GM18907 (cell line): ENCODE data around the gene SECISBP2.
"Not testable (repeated sequence)": the region's sequence is repeated elsewhere in the genome, so short reads cannot be mapped to it uniquely, and the experiment has no call there.

ENCODE experiments used
- ATAC-seq: cut with Tn5 transposase; IDR thresholded peaks from one replicate; pipeline ENCODE4 v1.9.1; 2021; ENCODE audit warnings: mild to moderate bottlenecking, moderate library complexity; ENCODE audit not compliant: unreplicated experiment

The SECISBP2 gene

DNA sequence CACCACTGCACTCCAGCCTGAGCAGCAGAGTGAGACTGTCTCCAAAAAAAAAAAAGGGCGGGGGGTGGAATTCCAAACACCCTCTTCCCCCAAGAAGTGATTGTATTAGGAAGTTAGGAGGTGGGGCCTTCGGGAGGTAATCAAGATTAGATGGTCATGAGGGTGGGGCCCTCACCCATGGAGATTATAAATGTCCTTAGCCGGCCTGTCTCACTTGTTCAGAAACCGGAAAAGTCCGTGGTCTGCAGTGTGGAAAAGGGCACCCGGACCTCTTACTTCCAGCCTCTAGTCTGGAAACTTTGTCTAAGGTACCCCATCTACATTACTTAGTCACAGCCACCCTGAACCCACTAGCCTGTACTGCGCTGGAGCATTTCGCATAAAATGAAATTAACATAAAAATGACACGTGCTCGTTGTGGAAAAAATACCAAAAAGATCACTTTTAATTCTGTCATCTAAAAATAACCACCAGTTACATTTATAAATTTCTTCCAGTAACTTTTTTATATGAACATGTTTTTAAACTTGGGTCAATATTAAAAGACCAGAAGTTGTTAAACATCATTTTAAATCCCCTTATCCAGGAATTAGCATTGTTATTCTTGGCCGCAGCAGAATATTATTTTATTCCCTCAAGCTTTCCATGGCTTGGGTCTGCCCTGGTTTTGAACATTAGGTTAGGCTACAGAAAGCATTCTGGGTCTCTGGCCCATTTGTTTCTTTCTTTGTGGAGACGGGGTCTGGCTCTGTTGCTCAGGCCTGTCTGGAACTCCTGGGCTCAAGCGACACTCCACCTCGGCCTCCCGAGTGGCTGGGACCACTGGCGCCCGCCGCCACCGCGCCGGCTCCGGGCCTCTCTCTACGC lies 8.5 kb upstream of the SECISBP2 start:
- no peak for ATAC-seq

- ATAC-seq, result peak; percentile 94
Measured at GRCh38 chr9:89310475-89311345, 7.6 kb upstream of the SECISBP2 start, which contains the start of gene CKS2. Gene CKS2 (plus strand): TSS chr9:89311195. CDS start chr9:89311293, 98 bp downstream.

DNA sequence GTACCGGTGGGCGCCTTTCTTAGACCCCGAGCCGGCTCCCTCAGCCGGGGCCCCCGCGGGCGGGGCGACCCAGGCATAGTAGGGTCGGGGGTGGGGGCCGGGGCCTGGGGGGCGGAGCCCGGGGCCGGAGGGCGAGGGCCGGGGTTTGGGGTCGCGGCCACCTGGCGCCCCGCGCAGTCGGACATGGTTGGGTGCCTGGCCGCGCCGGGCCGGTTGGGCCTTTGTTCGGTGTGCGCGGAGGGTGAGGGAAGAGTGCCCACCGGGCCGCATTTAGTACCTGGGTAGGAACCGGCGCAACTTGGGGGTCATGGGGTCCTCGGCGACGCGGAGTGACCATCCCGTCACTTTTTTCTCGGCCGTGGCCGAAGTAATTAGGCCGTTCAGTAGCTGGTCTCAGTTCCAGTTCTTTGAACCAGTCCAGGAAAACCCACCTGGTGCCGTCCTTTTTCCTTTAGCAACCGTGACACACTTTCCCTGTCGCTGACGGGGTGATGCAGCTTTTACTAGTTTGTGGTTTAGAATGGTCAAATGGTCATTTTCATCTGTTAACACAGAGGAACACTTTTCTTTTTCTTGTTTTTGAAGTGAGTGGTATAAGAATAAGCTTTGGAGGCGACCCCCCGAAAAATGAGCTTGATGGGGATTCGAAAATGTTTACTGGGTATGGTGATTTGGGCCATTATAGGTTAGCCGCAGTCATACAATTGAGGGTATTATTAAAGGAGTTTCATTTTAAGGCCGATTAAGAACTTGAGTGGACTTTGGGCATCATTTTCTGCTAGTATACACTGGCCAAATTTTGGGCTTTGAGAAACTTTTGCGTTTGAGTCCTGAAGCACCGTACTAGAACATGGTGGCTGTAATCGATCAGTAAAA lies 6.7 kb upstream of the SECISBP2 start:
- no peak for ATAC-seq

GRCh38 chr9:89312222-89312571 lies 6.1 kb upstream of the SECISBP2 start:
- ATAC-seq, result no peak

GRCh38 chr9:89313842-89314241 lies 4.5 kb upstream of the SECISBP2 start:
- no peak for ATAC-seq

DNA sequence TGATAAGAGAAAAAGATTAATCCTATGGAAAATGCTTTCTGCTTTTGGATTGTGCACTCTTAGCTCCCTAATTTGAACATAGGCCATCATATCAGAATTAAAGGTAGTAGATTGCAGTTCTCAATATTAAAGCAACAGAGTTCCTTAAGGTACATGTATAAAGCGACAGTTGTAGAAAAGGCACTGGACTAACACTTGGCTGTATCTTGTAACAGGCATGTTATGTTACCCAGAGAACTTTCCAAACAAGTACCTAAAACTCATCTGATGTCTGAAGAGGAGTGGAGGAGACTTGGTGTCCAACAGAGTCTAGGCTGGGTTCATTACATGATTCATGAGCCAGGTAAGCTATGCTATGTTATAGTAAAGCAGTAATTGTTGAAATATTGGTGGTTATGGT lies 3.3 kb upstream of the SECISBP2 start:
- ATAC-seq, result no peak

DNA sequence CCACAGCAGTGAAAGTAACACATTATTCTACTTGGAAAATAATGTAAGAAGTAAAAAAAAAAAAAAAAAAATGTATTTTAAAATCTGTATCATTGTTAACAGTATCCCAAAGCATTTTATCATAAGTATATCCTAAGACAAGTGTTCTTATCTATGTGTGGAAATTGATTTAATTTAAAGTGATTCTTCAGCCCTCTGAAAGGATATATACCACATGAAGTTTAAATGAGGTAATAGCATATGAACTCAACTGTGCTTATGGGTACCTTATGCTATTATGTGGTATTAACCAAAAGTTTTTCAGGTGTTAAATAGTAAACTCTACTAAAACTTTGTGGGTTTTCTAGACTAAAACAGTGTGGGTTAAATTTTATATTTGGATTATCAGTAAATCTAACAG lies 2.8 kb upstream of the SECISBP2 start:
- ATAC-seq, result no peak

DNA sequence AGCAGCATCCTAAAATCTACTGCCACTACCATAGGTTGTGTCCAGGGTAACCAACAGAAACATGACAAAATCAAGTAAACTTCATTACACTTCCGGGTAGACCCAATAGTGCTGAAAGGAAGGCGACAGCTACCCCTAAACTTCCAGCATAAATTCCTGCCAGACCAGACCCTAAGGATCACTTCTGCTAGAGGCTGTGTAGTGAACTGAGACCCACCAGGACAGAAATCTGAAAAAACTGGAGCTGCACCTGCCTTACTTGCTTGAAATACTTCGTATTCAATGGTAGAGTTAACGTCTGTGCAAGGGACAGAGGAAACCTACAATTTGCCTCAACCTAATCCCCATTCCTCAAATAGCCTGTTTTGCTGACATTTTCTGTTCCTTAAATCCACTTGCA lies 1.0 kb upstream of the SECISBP2 start:
- no peak for ATAC-seq

DNA sequence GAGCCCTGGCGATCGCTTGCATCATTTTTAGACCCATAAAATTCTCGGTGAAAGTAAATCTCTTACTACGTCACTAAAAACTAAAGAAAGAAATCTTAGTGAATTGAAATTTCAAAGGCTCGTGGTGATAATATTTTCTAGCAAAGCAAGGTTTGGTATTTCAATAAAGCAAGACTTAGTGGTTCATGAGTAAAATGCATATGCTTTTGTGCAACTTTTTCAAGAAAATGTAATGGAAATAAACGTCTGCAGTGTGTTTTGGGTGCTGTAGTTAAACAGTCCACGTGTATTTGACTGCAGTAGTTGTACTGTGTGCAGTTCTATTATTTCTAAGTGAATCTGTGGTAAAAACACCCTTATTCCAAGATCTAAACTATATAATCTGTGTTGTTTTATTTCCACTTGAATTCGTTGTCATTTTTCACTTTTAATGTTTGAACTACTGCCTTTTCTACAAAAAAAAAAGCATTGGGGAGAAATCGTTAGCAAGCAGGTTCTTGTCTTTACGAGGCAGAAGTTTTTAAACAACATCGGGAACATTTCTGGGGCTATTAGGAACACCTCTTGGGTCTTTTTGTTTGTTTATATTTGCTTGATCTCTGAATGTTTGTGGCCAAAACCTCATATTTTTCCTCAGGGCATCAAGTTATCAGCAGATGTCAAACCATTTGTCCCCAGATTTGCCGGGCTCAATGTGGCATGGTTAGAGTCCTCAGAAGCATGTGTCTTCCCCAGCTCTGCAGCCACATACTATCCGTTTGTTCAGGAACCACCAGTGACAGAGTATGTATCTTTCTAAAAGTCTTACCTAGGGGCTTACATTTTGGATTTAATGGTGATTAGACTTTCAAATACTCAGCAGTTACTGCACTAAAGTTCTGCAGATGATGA lies 960 bp downstream of the SECISBP2 start:
- no peak for ATAC-seq

- no peak for ATAC-seq
Measured at GRCh38 chr9:89323390-89323789, 5.1 kb downstream of the SECISBP2 start.

GRCh38 chr9:89325733-89326132 lies 7.4 kb downstream of the SECISBP2 start:
- ATAC-seq, result no peak

DNA sequence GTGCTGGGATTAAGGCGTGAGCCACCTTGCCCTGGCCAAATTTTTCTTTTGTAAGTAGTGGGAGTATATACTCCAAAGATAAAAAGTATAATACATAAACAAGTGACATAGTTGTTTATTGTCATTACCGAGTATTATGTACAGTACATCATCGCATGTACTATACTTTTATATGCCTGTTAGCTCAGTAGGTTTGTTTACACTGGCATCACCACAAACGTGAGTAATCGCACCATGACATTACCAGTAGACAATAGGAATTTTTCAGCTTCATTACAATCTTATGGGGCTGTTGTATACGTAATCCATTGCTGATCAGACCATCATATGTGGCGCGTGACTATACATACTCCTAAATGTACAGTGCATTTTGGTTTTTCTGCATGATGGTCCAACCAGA lies 9.8 kb downstream of the SECISBP2 start:
- ATAC-seq, result no peak

- ATAC-seq, result no peak
Measured at GRCh38 chr9:89329917-89330316, 11.6 kb downstream of the SECISBP2 start.

- no peak for ATAC-seq
Measured at GRCh38 chr9:89330513-89330912, 12.2 kb downstream of the SECISBP2 start.

GRCh38 chr9:89339807-89340206 lies 21.5 kb downstream of the SECISBP2 start:
- ATAC-seq, result no peak

DNA sequence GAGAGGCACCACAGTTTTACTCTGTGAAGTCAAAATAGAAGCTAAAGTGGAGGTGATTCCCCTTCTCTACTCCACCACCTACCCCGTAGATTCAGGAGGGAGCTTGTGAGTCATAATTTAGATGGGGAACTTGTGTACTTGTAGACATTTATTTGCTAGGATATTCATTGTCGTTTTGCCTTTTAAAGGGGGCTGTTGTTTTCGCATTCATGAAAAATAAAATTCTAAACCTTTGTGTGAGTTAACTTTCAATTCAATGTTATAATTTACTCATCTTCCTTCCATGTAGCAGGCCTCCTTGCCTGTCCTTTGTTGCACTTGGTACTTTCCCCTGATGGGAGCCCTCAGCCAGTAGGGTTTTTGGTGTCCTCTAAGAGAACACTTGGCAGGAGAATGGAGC lies 22.0 kb downstream of the SECISBP2 start:
- ATAC-seq, result no peak

DNA sequence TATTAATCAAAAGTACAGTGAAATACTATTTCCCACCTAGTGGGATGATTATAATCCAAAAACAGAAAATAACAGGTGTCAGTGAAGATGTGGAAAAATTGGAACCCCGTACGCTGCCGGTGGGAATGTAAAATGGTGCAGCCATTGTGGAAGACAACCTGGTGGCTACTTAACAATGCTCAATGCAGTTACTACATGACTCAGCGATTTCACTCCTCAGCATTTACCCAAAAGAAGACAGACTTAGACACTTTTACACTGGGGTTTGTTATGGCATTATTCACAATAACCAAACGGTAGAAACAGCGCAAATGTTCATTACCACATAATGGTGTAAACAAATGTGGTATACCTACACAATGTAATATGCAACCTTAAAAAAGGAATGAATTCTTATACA lies 23.9 kb downstream of the SECISBP2 start:
- no peak for ATAC-seq

DNA sequence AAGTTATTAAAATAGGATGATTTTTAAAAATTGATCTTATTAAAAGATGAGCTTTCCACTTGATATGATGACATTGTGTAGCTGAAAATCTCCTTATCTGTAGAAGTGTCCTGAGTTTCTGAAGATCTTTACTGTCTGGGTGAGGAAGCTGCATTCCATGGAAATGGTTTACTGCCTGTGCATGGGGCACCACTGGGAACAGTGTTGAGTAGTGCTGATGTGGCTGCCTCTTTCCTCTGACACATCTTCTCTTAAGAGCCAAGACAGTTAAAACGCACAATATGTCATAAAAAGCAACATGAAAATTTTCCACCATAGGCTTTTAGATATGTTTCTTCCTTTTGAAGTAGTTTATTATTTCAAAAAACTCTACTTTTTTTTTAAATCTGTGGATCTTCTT lies 24.6 kb downstream of the SECISBP2 start:
- no peak for ATAC-seq

- not testable (repeated sequence) for ATAC-seq
Measured at GRCh38 chr9:89343812-89344211, 25.5 kb downstream of the SECISBP2 start.

DNA sequence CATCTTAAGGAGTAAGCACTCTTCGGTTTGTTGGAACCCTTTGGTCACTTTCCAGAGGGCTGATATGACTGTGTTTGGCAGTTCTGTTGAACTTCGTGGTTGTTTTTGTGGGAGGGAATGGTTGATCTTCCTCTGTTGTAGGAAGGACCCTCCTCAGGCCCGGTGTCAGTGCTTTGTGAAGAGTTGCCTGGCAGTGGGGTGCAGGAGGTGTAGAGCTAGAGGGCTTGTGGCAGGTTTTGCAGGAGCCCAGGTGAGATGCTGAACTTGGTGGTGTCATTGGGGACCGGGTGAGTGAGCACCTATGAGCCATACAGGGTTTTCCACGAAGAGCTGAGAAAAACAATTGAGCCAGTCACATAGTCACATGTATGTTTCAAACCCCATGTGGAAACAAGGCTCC lies 27.2 kb downstream of the SECISBP2 start:
- no peak for ATAC-seq
